HG02981 (cell line): ENCODE results near the gene SAMD11.

Experiments
- ATAC-seq: cut with Tn5 transposase; IDR thresholded peaks from one replicate; pipeline ENCODE4 v1.9.1; 2021; ENCODE audit warnings: mild to moderate bottlenecking, moderate library complexity; ENCODE audit not compliant: unreplicated experiment

The SAMD11 gene

DNA sequence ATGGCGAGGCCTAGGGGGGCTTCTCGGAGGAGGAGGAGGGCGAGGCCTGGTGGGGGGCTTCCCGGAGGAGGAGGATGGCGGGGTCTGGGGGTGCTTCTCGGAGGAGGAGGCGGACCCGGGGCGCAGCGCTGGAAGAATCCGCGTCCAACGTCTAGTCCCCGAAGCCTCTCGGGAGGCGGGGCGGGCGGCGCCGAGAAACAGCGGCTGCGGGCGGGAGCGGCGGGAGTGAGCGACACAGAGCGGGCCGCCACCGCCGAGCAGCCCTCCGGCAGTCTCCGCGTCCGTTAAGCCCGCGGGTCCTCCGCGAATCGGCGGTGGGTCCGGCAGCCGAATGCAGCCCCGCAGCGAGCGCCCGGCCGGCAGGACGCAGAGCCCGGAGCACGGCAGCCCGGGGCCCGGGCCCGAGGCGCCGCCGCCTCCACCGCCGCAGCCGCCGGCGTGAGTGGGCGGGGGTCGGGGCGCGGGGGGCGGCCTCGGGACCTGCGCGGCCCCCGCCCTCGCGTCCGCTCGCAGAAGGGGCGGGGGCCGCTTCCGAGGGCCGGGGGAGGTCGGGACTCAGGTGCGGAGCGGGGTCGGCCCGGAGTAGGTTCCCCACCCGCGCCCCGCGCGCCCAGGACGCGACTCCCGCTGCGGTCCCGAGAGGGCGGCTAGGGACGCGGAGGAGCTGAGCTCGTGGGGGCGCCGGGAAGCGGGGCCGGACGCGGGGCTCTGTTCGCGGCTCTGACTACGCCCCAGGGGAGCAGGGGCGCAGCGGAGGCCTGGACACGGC lies 36.8 kb downstream of the SAMD11 start, which contains the start of gene KLHL17:
Gene KLHL17, plus strand, starts transcription at position 222 of the 769 bp plus-strand sequence. Its CDS starts 110 bp downstream, at position 332.
- peak; percentile 53 for ATAC-seq

DNA sequence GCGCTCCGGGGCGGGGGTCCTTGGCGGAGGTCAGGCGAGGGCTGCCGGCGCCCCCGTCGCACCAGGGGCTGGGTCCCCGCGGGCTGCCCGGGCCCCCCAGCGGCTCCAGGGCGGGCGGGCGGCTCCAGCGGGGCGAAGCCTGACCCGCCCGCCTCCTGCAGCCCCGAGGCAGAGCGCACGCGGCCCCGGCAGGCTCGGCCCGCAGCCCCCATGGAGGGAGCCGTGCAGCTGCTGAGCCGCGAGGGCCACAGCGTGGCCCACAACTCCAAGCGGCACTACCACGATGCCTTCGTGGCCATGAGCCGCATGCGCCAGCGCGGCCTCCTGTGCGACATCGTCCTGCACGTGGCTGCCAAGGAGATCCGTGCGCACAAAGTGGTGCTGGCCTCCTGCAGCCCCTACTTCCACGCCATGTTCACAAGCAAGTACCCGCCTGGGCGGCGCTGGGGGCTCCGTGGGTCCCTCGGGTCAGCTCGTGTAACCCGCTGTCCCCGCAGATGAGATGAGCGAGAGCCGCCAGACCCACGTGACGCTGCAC lies 37.5 kb downstream of the SAMD11 start:
- no peak for ATAC-seq

DNA sequence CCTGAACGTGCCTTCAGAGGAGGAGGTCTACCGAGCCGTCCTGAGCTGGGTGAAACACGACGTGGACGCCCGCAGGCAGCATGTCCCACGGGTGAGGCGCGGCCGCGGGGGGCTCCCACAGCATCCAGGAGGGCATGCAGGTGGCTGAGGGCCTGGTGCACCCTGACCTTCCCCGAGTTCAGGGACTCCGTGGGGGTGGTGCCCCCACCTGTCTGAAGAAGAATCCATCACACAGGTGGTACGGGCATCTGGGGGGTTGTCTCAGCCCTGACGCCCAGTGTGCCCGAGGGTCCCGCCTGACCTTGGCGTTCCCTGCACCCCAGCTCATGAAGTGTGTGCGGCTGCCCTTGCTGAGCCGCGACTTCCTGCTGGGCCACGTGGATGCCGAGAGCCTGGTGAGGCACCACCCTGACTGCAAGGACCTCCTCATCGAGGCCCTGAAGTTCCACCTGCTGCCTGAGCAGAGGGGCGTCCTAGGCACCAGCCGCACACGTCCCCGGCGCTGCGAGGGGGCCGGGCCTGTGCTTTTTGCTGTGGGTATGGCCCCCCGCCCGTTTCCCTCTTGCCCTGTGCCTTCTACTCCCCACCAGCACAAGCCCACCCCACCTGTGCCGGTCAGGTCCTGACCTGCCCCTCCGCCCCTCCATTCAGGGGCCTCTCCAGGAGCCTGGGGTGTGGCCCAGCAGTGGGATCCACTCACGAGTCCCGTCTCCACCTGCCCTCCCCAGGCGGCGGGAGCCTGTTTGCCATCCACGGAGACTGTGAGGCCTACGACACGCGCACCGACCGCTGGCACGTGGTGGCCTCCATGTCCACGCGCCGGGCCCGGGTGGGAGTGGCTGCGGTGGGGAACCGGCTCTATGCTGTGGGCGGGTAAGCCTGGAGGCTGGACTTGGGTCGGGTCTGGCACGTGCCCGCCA lies 38.9 kb downstream of the SAMD11 start:
- no peak for ATAC-seq

DNA sequence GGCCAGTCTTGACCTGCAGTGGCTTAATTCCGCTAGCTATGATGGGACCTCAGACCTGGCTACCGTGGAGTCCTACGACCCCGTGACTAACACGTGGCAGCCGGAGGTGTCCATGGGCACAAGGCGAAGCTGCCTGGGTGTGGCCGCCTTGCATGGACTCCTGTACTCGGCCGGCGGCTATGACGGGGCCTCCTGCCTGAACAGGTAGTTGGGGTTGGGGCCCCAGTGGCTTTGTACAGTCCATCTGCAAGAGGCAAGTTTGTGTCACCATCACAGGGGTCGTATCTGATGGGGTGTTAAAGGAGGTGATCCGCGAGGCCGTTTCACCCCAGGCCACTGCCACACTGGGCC lies 39.6 kb downstream of the SAMD11 start:
- no peak for ATAC-seq

DNA sequence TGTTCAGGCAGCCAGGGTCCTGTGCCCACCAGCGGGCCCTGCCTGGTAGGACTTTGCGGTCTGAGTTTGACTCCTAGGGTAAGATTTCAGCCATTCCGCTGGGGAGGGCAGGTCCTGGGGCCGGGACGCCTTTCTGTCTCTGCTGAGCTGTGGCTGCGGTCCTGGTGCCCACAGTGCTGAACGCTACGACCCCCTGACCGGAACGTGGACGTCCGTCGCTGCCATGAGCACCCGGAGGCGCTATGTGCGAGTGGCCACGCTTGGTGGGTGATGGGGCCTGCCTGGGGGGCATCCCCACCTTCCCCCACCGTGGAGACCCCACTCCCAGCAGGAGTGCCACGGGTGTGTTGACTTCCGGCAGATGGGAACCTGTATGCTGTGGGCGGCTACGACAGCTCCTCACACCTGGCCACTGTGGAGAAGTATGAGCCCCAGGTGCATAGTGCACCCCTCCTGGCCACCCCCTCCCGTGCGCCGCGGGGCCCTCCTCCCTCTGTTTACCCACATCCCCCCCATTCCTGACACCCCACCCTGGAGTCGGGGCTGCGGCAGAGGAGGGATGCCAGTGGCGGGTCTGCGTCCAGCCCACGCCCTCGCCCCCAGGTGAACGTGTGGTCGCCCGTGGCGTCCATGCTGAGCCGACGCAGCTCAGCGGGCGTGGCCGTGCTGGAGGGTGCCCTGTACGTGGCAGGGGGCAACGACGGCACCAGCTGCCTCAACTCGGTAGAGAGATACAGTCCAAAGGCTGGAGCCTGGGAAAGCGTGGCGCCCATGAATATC lies 40.2 kb downstream of the SAMD11 start:
- no peak for ATAC-seq

DNA sequence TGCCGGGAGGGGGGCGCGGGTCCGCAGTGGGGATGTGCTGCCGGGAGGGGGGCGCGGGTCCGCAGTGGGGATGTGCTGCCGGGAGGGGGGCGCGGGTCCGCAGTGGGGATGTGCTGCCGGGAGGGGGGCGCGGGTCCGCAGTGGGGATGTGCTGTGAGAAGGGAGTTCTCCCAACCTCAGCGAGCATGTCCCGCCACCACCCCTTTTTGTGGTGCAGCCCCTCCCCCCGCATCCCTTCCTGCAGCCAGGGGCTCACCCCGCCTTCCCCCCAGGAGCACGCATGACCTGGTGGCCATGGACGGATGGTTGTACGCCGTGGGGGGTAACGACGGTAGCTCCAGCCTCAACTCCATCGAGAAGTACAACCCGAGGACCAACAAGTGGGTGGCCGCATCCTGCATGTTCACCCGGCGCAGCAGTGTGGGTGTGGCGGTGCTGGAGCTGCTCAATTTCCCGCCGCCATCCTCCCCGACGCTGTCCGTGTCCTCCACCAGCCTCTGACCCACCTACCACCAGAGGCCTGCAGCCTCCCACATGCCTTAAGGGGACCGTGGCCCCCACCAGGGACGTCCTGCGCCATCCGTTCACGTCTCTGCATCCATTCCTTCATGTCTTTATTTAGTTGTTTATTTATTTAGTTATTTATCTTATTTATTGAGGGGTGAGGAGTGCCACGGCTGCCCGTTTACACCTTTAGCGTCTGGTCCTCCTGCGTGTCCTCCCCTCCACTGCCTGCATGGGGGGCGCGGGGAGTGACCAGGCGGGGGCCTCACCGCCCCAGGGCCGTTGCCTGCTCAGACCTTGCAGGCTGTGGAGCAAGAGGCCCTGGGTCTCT lies 41.2 kb downstream of the SAMD11 start:
- no peak for ATAC-seq

DNA sequence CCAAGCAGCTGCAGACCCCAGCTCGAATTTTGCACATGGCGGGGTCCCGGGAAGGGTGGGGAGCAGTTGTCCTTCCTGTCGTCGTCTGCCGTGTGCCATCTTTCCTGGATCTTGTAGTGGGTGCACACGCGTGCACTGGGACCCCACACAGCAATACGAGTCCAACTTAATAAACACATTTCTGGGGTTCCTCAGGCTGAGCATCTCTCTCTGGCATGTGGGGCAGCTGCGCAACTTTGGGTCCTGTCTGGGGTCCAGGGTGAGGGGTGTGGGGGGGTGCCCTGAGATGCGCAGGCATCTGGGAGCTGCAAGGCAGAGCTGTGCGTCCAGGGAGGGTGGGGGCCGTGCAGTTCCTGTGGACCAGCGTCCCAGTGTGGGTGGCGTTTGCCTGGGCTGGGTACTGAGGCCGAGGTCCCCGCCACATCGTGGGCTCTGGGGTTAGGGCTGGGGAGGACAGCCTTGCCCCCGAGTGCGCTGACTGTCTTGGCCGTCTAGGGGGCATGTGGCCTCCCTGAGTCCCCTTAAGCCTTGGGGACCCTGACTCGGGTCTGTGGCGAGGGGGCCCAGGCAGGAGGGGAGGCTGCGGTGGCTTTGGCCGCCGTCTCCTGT lies 41.9 kb downstream of the SAMD11 start:
- no peak for ATAC-seq

DNA sequence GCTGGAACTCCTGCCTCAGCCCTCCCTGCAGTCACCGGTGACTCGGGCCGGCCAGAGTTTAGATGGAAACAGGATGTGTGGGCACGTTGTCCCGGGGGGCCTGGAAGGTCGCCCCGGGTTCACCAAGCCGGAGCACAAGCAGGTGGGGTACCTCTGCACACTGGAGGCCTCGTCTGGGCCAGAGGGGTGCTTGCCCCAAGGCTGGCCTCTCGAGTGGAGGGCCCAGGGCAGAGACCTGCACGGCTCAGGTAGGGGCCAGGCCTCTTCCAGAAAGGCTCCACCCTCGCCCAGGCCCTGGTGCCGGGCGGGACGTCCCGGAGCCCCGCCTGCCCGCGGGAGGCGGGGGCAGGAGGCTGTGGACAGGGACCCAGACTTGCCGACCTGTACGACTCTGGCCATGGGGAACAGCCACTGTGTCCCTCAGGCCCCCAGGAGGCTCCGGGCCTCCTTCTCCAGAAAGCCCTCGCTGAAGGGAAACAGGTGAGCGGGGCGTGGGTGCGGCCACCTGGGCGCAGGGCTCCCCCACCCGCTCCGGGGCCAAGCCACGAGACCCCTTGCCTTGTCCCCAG lies 42.5 kb downstream of the SAMD11 start, which contains the start of gene PLEKHN1:
Gene PLEKHN1, plus strand, starts transcription at position 348 of the 569 bp plus-strand sequence. Its CDS starts 50 bp downstream, at position 398.
- ATAC-seq: no peak

DNA sequence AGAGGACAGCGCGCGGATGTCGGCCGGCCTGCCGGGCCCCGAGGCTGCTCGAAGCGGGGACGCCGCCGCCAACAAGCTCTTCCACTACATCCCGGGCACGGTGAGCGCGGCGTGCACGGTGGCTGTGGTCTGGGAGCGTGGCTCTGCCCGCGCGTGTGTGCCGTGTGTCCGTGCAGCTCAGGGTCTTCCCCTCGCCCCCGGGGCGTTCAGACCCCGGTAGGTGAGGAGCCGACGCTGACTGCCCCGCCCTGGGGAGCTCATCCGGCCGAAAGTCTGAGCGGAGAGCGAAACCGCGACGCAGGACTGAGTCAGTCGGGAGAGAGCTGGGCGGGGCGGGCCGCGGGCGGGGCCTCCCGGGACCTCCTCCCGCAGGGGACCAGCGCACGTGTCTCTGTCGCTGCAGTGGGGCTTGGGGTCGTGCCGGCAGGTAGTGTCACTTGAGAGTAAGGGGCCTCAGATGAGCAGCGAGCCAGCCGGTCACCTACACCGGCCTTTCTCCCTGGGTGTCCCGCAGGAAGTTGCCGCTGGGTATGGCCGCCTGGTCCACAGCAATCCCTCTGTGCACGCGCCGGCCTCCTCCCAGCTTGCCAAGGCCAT lies 43.1 kb downstream of the SAMD11 start:
- ATAC-seq: peak; percentile 58

DNA sequence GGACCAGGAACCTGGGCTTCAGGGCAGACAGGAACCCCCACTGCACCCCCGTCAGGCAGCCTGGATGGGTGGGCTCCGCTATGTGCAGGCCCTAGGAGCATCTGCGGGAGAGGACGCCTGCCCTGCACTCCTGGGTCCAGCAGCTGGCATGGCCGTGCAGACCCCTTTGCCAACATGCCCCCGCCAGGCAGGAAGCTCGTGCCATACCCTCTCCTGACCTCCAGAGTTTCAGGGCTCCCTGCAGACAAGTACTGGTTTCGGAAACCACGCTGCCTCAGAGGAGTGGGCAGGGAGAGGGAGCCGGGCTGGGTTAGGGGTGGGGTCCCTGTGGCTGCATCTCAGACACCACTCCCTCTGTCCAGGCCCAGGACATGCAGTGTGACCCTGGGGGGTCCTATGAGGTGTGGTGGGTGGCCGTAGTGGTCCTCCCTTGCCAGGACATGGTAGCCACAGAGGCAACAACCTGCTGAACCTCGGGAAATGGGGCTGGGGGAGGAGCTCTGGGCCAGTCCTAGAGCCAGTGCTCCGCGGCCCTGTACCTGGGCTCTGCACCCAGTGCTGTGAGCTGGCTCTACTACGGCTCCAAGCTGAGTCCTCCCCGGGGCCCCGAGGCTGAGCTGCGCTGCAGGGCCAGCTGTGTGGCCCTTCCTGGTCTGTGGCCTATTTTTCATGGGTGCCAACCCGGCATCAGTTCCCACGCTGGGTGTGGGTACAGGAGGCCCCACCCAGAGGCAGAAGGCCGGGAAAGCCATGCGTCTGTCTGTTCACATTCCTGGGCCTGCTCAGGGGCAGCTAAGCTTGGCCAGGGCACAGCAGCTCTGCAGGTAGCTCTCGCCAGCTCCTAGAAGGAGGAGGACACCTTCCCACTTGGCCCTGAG lies 44.0 kb downstream of the SAMD11 start:
- no peak for ATAC-seq

DNA sequence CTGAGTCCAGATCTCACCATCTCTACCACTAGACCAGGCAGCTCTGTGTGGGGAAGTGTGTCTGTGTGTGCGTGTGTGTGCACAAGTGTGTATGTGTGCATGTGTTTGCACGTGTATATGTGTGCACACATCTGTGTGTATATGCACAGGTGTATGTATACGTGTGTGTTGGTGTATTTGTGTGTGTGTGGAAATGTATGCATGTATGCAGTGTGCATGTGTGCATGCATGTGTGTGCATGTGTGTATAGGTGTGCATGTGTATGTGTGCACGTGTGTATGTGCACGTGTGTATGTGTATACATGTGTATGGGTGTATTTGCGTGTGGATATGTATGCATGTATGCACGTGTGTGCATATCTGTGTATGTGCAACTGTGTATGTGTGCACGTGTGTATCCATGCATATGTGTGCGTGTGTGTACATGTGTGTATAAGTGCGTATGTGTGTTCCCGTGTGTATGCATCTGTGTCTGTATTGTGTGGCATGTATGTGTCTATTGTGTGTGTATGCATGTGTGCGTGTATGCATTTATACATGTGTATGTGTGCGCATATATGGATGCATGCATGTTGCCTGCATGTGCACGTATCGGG lies 45.6 kb downstream of the SAMD11 start:
- ATAC-seq: no peak

DNA sequence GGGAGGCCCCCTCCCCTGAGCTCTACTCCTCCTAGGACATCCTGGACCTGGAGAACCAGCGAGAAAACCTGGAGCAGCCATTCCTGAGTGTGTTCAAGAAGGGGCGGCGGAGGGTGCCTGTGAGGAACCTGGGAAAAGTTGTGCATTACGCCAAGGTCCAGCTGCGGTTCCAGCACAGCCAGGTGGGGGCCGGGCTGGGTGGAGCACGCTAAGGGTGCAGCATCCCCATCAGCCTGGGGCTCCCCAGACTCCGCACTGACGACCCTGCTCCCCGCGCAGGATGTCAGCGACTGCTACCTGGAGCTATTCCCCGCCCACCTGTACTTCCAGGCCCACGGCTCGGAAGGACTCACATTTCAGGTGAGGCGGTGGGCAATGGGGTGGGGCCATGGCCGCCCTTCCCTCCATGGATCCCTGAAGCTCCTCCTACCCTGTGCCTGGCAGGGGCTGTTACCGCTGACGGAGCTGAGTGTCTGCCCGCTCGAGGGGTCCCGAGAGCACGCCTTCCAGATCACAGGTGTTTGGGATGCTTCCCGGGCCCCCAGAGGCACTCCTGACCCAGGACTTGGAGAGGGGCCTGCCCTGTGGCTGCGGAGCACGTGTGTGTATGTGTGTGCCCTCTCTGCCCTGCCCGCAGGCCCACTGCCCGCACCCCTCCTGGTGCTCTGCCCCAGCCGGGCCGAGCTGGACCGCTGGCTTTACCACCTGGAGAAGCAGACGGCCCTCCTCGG lies 46.7 kb downstream of the SAMD11 start:
- ATAC-seq: no peak

DNA sequence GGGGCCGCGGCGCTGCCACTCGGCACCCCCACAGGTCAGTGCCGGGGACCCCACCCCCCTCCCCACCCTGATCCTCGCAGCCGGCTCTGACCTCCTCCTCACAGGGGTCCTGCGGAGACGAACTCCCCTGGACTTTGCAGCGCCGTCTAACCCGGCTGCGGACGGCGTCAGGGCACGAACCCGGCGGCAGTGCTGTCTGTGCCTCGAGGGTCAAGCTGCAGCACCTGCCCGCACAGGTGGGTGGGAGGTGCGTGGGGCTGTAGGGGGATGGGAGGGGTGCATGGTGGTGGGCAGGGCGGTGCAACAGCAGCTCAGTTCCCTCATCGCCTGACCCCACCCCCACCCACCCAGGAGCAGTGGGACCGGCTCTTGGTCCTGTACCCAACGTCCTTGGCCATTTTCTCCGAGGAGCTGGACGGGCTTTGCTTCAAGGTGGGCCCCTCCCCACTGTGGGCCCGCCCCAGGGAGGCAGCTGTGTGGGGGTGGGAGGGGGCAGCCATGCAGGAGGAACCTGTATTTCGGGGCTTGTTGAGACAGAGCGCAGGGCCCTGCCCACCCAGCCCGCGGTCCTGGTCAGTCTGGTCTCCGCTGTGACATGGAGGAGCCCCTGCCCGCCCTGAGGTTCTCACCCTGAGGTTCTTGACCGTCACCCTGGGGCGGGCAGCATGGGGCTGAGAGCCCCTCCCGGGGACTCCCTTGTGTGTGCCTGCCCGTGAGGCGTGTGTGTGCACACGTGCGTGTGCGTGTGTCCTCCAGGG lies 47.4 kb downstream of the SAMD11 start:
- no peak for ATAC-seq

DNA sequence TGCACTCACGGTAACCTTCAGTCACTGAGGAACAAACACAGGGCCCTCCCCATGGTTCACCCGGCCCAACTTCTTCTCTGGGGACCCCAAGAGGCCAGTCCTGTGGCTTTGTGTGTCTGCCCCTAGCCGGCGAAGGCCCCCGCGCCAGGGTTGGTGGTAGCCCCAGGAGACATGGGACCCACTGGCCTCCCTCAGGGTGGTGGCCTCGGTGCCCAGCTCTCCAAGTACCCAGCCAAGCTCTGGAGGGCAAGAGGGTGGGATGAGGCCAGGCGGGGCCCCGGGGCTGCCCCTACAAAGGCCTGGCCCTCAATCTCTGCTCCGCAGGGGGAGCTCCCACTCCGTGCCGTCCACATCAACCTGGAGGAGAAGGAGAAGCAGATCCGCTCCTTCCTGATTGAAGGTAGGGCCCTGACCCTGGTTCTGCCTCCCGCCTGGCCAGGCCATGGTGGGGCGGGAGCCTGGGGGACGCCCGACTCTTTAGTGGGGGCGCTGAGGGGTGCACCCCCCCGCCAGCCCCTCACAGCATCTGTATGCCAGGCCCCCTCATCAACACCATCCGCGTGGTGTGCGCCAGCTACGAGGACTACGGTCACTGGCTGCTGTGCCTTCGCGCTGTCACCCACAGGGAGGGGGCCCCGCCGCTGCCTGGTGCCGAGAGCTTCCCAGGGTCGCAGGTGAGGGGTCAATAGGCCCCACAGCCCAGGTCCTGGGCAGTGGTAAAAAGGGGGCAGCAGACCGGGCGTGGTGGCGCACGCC lies 48.2 kb downstream of the SAMD11 start:
- no peak for ATAC-seq

DNA sequence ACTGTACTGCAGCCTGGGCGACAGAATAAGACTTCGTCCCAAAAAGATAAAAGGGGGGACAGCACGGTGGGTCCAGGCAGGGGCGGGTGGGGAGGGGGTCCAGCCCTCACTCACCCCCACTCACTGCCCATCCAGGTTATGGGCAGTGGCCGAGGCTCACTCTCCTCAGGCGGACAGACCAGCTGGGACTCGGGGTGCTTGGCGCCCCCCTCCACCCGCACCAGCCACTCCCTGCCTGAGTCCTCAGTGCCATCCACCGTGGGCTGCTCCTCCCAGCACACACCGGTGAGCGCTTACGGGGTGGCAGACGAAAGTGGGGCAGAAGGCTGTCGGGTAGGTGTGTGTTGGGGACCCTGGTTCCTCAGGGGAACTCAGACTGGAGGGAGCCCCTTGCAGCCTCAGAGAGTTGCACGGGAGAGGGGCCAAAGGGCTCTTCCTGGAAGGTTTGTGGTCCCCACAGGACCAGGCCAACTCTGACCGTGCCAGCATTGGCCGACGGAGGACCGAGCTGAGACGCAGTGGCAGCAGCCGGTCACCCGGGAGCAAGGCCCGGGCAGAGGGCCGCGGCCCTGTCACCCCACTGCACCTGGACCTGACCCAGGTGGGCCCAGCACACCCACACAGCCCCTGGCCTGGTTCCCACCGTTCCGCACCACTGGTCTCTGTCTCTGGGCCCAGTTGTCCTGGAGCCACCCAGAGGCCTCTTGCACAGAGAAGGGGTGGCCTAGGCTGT lies 49.2 kb downstream of the SAMD11 start:
- ATAC-seq: no peak
